WTC11 (cell line): ENCODE results near the gene FAM181B. TPM values are rescaled to one million over a fixed set of nuclear protein-coding genes. Genes with fewer than 3 reads are reported as not detected.

Source experiments
- ATAC-seq: fragments of 200-7000 bp; cut with Tn5 transposase; 2 replicates; pipeline ENCODE4 v1.10.0; 2021; ENCODE audit warnings: mild to moderate bottlenecking, moderate library complexity
- CTCF ChIA-PET: fragments of 300-600 bp; sonication (Branson Sonifier 250); formaldehyde crosslinking; loops from one replicate; lab custom pipeline; 2021; ENCODE audit warnings: antibody characterized with exemption; lab: Charles Lee
- POLR2A ChIA-PET: fragments of 350-600 bp; sonication (Branson Sonifier 250); formaldehyde crosslinking; loops from one replicate; lab custom pipeline; 2021; ENCODE audit warnings: antibody characterized with exemption; lab: Charles Lee
- DNase-seq: peaks from one replicate; pipeline ENCODE4 v3.0.0; 2021; ENCODE audit warnings: low spot score
- H3K27ac Mint-ChIP-seq: 2 replicates; pipeline ENCODE4 v1.8.0; 2021; ENCODE audit warnings: mixed read lengths
- H3K27me3 Mint-ChIP-seq: 2 replicates; pipeline ENCODE4 v1.8.0; 2021; ENCODE audit warnings: low read depth, mild to moderate bottlenecking, moderate library complexity, mixed read lengths
- H3K36me3 Mint-ChIP-seq: 2 replicates; pipeline ENCODE4 v1.8.0; 2021; ENCODE audit warnings: mixed read lengths
- H3K4me1 Mint-ChIP-seq: 2 replicates; pipeline ENCODE4 v1.8.0; 2022; ENCODE audit warnings: mixed read lengths
- H3K4me3 Mint-ChIP-seq: 2 replicates; pipeline ENCODE4 v1.8.0; 2021; ENCODE audit warnings: mild to moderate bottlenecking, moderate library complexity, mixed read lengths
- H3K9me3 Mint-ChIP-seq: 2 replicates; pipeline ENCODE4 v1.8.0; 2021; ENCODE audit warnings: mixed read lengths
- CBFB ChIP-seq: sonication (generic); formaldehyde crosslinking; IDR thresholded peaks from 2 replicates; pipeline ENCODE4 v1.8.1; 2022; ENCODE audit warnings: mild to moderate bottlenecking, low read depth, missing genetic modification reagents
- CREB1 ChIP-seq: sonication (generic); formaldehyde crosslinking; IDR thresholded peaks from 2 replicates; pipeline ENCODE4 v1.8.0; 2023; ENCODE audit warnings: mild to moderate bottlenecking, missing genetic modification reagents
- CREM ChIP-seq: sonication (generic); formaldehyde crosslinking; IDR thresholded peaks from 2 replicates; pipeline ENCODE4 v1.8.1; 2022; ENCODE audit warnings: mild to moderate bottlenecking, missing genetic modification reagents, moderate library complexity
- ELF4 ChIP-seq: sonication (generic); formaldehyde crosslinking; IDR thresholded peaks from 2 replicates; pipeline ENCODE4 v1.8.1; 2022; ENCODE audit warnings: low read depth, mild to moderate bottlenecking, moderate library complexity, missing genetic modification reagents
- ETV6 ChIP-seq: sonication (generic); formaldehyde crosslinking; IDR thresholded peaks from 2 replicates; pipeline ENCODE4 v1.8.1; 2022; ENCODE audit warnings: mild to moderate bottlenecking, missing genetic modification reagents
- JAZF1 ChIP-seq: fragments of 250-450 bp; sonication (Bioruptor Pico); IDR thresholded peaks from 2 replicates; pipeline ENCODE4 v1.9.0; 2021; ENCODE audit warnings: moderate library complexity, mild to moderate bottlenecking, inconsistent platforms
- NFE2L1 ChIP-seq: sonication (generic); formaldehyde crosslinking; IDR thresholded peaks from 2 replicates; pipeline ENCODE4 v1.8.1; 2023; ENCODE audit warnings: missing genetic modification reagents
- NFYB ChIP-seq: sonication (generic); formaldehyde crosslinking; conservative IDR thresholded peaks from 2 replicates; pipeline ENCODE4 v1.8.0; 2022; ENCODE audit warnings: low read depth, missing genetic modification reagents
- OVOL2 ChIP-seq: fragments of 250-450 bp; sonication (Bioruptor Pico); IDR thresholded peaks from 2 replicates; pipeline ENCODE4 v1.9.0; 2021; ENCODE audit warnings: mild to moderate bottlenecking, borderline replicate concordance
- PRRX2 ChIP-seq: fragments of 250-450 bp; sonication (Bioruptor Pico); IDR thresholded peaks from 2 replicates; pipeline ENCODE4 v1.8.0; 2021; ENCODE audit warnings: mild to moderate bottlenecking
- SOX15 ChIP-seq: fragments of 250-450 bp; sonication (Bioruptor Pico); IDR thresholded peaks from 2 replicates; pipeline ENCODE4 v1.9.0; 2021; ENCODE audit warnings: mild to moderate bottlenecking
- TCF7 ChIP-seq: sonication (generic); formaldehyde crosslinking; IDR thresholded peaks from 2 replicates; pipeline ENCODE4 v1.8.0; 2022; ENCODE audit warnings: mild to moderate bottlenecking, low read depth, missing genetic modification reagents, moderate library complexity
- ZNF317 ChIP-seq: sonication (generic); formaldehyde crosslinking; IDR thresholded peaks from 2 replicates; pipeline ENCODE4 v1.8.1; 2023; ENCODE audit warnings: low read depth, mild to moderate bottlenecking, moderate library complexity, missing genetic modification reagents, borderline replicate concordance
- total RNA-seq: library from RNA; stranded (reverse); gene quantifications from 3 replicates; pipeline ENCODE4 v1.2.3, GENCODE V29; 2021
- TF ChIP-seq, protein P1 (sequence below): sonication (generic); formaldehyde crosslinking; IDR thresholded peaks from 2 replicates; pipeline ENCODE4 v1.8.1; 2022; ENCODE audit warnings: missing genetic modification reagents, borderline replicate concordance
- TF ChIP-seq, protein P2 (sequence below): sonication (generic); formaldehyde crosslinking; IDR thresholded peaks from 2 replicates; pipeline ENCODE4 v1.8.1; 2022; ENCODE audit warnings: low read depth, missing genetic modification reagents, borderline replicate concordance
- TF ChIP-seq, protein P3 (sequence below): sonication (generic); formaldehyde crosslinking; conservative IDR thresholded peaks from 2 replicates; pipeline ENCODE4 v1.8.1; 2023; ENCODE audit warnings: mild to moderate bottlenecking, low read depth, missing genetic modification reagents, moderate library complexity
- TF ChIP-seq, protein P4 (sequence below): sonication (generic); formaldehyde crosslinking; IDR thresholded peaks from 2 replicates; pipeline ENCODE4 v1.8.1; 2023; ENCODE audit warnings: mild to moderate bottlenecking, missing genetic modification reagents
- TF ChIP-seq, protein P5 (sequence below): fragments of 200-600 bp; IDR thresholded peaks from 2 replicates; pipeline ENCODE4 v1.8.0; 2022; ENCODE audit warnings: antibody characterized with exemption
- TF ChIP-seq, protein P6 (sequence below): sonication (generic); formaldehyde crosslinking; IDR thresholded peaks from 2 replicates; pipeline ENCODE4 v1.8.0; 2023; ENCODE audit warnings: missing genetic modification reagents
- TF ChIP-seq, protein P7 (sequence below): fragments of 250-450 bp; sonication (Bioruptor Pico); IDR thresholded peaks from 2 replicates; pipeline ENCODE4 v1.9.0; 2021; ENCODE audit warnings: mild to moderate bottlenecking, borderline replicate concordance

The FAM181B gene
- total RNA-seq, 1 experiment from 2014 or later = 1.1 TPM

DNA sequence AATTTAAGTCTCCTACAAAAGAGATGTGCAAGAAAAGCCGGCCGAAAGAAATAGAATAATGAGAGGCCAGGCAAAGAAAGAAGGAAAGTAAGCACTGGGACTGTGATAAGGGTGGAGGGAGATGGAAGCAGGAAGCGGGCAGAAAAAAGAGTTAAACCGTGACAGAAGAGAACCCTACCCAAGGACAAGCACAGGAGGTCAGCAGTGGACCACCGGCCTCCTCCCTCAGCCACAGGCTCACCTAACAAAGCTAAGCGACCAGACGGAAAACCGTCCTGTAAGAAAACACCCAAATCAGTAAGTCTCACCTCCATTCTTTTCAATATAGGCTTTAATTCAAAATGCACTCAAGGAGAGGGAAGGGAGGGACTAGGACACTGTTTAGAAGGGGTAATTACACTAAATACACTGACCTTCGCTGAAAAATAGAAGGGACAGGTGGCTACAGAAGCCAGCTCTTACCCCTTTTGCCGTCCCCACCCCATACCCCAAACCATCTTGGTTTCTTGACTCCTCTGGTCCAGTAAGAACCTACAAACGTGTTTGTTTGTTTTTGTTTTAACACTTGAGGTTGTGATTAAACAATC, 1.9 kb downstream of the FAM181B start:
- DNase-seq (peak; percentile 16), ATAC-seq (peak; percentile 3; the same call in 1 of the 2 replicates)
- Mint-ChIP-seq H3K36me3 (no peaks in the 10 kb centered on the region), H3K27ac (no peak overlapping the region), H3K27me3 (peaks cover 63% of the 10 kb centered on the region)
- no peak for TF ChIP-seq ELF4
- TF ChIP-seq, protein P1, sequence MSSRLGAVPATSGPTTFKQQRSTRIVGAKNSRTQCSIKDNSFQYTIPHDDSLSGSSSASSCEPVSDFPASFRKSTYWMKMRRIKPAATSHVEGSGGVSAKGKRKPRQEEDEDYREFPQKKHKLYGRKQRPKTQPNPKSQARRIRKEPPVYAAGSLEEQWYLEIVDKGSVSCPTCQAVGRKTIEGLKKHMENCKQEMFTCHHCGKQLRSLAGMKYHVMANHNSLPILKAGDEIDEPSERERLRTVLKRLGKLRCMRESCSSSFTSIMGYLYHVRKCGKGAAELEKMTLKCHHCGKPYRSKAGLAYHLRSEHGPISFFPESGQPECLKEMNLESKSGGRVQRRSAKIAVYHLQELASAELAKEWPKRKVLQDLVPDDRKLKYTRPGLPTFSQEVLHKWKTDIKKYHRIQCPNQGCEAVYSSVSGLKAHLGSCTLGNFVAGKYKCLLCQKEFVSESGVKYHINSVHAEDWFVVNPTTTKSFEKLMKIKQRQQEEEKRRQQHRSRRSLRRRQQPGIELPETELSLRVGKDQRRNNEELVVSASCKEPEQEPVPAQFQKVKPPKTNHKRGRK = no peak
- no peak for TF ChIP-seq PRRX2 (CRISPR knock-in tag)
- no peak for TF ChIP-seq TCF7 (CRISPR knock-in tag)
- no peak for TF ChIP-seq ETV6 (CRISPR knock-in tag)
- TF ChIP-seq CREB1 (CRISPR knock-in tag) = no peak
- TF ChIP-seq, protein P2, sequence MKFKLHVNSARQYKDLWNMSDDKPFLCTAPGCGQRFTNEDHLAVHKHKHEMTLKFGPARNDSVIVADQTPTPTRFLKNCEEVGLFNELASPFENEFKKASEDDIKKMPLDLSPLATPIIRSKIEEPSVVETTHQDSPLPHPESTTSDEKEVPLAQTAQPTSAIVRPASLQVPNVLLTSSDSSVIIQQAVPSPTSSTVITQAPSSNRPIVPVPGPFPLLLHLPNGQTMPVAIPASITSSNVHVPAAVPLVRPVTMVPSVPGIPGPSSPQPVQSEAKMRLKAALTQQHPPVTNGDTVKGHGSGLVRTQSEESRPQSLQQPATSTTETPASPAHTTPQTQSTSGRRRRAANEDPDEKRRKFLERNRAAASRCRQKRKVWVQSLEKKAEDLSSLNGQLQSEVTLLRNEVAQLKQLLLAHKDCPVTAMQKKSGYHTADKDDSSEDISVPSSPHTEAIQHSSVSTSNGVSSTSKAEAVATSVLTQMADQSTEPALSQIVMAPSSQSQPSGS (CRISPR knock-in tag) = no peak
- TF ChIP-seq, protein P3, sequence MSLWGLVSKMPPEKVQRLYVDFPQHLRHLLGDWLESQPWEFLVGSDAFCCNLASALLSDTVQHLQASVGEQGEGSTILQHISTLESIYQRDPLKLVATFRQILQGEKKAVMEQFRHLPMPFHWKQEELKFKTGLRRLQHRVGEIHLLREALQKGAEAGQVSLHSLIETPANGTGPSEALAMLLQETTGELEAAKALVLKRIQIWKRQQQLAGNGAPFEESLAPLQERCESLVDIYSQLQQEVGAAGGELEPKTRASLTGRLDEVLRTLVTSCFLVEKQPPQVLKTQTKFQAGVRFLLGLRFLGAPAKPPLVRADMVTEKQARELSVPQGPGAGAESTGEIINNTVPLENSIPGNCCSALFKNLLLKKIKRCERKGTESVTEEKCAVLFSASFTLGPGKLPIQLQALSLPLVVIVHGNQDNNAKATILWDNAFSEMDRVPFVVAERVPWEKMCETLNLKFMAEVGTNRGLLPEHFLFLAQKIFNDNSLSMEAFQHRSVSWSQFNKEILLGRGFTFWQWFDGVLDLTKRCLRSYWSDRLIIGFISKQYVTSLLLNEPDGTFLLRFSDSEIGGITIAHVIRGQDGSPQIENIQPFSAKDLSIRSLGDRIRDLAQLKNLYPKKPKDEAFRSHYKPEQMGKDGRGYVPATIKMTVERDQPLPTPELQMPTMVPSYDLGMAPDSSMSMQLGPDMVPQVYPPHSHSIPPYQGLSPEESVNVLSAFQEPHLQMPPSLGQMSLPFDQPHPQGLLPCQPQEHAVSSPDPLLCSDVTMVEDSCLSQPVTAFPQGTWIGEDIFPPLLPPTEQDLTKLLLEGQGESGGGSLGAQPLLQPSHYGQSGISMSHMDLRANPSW (CRISPR knock-in tag) = no peak
- TF ChIP-seq CREM (CRISPR knock-in tag) = no peak
- TF ChIP-seq, protein P4, sequence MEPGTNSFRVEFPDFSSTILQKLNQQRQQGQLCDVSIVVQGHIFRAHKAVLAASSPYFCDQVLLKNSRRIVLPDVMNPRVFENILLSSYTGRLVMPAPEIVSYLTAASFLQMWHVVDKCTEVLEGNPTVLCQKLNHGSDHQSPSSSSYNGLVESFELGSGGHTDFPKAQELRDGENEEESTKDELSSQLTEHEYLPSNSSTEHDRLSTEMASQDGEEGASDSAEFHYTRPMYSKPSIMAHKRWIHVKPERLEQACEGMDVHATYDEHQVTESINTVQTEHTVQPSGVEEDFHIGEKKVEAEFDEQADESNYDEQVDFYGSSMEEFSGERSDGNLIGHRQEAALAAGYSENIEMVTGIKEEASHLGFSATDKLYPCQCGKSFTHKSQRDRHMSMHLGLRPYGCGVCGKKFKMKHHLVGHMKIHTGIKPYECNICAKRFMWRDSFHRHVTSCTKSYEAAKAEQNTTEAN (CRISPR knock-in tag) = no peak
- TF ChIP-seq JAZF1 (CRISPR knock-in tag) = no peak
- no peak for TF ChIP-seq SOX15
- no peak for TF ChIP-seq NFE2L1 (CRISPR knock-in tag)
- TF ChIP-seq, protein P5, sequence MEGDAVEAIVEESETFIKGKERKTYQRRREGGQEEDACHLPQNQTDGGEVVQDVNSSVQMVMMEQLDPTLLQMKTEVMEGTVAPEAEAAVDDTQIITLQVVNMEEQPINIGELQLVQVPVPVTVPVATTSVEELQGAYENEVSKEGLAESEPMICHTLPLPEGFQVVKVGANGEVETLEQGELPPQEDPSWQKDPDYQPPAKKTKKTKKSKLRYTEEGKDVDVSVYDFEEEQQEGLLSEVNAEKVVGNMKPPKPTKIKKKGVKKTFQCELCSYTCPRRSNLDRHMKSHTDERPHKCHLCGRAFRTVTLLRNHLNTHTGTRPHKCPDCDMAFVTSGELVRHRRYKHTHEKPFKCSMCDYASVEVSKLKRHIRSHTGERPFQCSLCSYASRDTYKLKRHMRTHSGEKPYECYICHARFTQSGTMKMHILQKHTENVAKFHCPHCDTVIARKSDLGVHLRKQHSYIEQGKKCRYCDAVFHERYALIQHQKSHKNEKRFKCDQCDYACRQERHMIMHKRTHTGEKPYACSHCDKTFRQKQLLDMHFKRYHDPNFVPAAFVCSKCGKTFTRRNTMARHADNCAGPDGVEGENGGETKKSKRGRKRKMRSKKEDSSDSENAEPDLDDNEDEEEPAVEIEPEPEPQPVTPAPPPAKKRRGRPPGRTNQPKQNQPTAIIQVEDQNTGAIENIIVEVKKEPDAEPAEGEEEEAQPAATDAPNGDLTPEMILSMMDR = no peak
- TF ChIP-seq ZNF317 (CRISPR knock-in tag) = no peak
- TF ChIP-seq, protein P6, sequence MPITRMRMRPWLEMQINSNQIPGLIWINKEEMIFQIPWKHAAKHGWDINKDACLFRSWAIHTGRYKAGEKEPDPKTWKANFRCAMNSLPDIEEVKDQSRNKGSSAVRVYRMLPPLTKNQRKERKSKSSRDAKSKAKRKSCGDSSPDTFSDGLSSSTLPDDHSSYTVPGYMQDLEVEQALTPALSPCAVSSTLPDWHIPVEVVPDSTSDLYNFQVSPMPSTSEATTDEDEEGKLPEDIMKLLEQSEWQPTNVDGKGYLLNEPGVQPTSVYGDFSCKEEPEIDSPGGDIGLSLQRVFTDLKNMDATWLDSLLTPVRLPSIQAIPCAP = no peak
- TF ChIP-seq, protein P7, sequence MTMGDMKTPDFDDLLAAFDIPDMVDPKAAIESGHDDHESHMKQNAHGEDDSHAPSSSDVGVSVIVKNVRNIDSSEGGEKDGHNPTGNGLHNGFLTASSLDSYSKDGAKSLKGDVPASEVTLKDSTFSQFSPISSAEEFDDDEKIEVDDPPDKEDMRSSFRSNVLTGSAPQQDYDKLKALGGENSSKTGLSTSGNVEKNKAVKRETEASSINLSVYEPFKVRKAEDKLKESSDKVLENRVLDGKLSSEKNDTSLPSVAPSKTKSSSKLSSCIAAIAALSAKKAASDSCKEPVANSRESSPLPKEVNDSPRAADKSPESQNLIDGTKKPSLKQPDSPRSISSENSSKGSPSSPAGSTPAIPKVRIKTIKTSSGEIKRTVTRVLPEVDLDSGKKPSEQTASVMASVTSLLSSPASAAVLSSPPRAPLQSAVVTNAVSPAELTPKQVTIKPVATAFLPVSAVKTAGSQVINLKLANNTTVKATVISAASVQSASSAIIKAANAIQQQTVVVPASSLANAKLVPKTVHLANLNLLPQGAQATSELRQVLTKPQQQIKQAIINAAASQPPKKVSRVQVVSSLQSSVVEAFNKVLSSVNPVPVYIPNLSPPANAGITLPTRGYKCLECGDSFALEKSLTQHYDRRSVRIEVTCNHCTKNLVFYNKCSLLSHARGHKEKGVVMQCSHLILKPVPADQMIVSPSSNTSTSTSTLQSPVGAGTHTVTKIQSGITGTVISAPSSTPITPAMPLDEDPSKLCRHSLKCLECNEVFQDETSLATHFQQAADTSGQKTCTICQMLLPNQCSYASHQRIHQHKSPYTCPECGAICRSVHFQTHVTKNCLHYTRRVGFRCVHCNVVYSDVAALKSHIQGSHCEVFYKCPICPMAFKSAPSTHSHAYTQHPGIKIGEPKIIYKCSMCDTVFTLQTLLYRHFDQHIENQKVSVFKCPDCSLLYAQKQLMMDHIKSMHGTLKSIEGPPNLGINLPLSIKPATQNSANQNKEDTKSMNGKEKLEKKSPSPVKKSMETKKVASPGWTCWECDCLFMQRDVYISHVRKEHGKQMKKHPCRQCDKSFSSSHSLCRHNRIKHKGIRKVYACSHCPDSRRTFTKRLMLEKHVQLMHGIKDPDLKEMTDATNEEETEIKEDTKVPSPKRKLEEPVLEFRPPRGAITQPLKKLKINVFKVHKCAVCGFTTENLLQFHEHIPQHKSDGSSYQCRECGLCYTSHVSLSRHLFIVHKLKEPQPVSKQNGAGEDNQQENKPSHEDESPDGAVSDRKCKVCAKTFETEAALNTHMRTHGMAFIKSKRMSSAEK (CRISPR knock-in tag) = no peak
- no peak for TF ChIP-seq CBFB (CRISPR knock-in tag)
- TF ChIP-seq OVOL2 (CRISPR knock-in tag) = no peak
- TF ChIP-seq NFYB (CRISPR knock-in tag) = no peak
- TF ChIP-seq, all 79 proteins: peak for 0
- Mint-ChIP-seq H3K9me3 (no peaks in the 10 kb centered on the region), H3K4me3 (peak overlapping the region; percentile 68), H3K4me1 (peaks cover 27% of the 10 kb centered on the region)
- CTCF ChIA-PET = interaction anchor here (0.6 to 3.4 kb wide), 9 partner anchors 9 to 1282 kb away, joined by 3 to 22 read pairs (median 4); partner anchors contain the start of gene PRCP
- POLR2A ChIA-PET = no interaction called here
